ENCODE measurements around the gene ME3. TPM values are rescaled to one million over a fixed set of nuclear protein-coding genes. Genes with fewer than 3 reads are reported as not detected.

Gene ME3
- total RNA-seq, 3 donors from 2014 or later (not counting 1 experiment from before 2014, with no cell fraction given), result 5.2 to 7.5 (median 6.9) TPM

DNA sequence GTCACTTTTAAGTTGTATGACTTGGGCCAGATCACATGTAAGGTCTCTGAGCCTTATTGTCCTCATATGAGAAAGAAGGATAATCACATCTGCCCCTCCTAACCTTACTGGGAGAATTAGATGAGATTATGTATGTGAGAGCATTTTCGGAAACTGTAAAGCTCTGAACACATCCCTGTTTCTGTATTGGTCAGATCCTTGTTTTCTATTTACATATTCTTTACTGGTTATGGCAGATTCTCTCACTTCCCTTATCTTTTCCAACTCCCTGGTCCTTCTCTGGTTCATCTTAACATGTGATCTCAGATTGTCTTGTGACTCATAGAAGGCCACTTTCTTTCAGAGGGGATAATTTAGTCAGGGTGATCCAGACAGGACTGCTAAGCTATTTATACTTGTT, 255.9 kb downstream of the ME3 start:
- Mint-ChIP-seq H3K4me1 (no peaks in the 10 kb centered on the region), H3K27ac (no peak overlapping the region), H3K36me3 (no peaks in the 10 kb centered on the region), H3K4me3 (no peak overlapping the region), H3K9me3 (no peaks in the 10 kb centered on the region), H3K27me3 (ENCODE audit: low read depth in 2 of 2) (no peaks in the 10 kb centered on the region)
- no peak overlapping the region for H3K27ac ChIP-seq (ENCODE audit: low read length)
- intact Hi-C loops (cut with micrococcal nuclease), result no loop called here
- no CpG with 5 or more reads among the region's 1 CpG for WGBS (ENCODE audit: insufficient coverage)
- H3K9me3 ChIP-seq (ENCODE audit: control insufficient read depth, insufficient read depth, low read length), result no peaks in the 10 kb centered on the region
- no peak overlapping the region for H3K4me3 ChIP-seq (ENCODE audit: low read length)
- H3K36me3 ChIP-seq (ENCODE audit: control insufficient read depth, insufficient read depth, low read length), result no peaks in the 10 kb centered on the region
- DNase-seq (no peak), ATAC-seq (no peak)
- H3K27me3 ChIP-seq (ENCODE audit: control insufficient read depth, insufficient read depth, low read length), result no peaks in the 10 kb centered on the region
- no peaks in the 10 kb centered on the region for H3K4me1 ChIP-seq (ENCODE audit: control insufficient read depth, insufficient read depth, low read length)
- TF ChIP-seq, protein P1, sequence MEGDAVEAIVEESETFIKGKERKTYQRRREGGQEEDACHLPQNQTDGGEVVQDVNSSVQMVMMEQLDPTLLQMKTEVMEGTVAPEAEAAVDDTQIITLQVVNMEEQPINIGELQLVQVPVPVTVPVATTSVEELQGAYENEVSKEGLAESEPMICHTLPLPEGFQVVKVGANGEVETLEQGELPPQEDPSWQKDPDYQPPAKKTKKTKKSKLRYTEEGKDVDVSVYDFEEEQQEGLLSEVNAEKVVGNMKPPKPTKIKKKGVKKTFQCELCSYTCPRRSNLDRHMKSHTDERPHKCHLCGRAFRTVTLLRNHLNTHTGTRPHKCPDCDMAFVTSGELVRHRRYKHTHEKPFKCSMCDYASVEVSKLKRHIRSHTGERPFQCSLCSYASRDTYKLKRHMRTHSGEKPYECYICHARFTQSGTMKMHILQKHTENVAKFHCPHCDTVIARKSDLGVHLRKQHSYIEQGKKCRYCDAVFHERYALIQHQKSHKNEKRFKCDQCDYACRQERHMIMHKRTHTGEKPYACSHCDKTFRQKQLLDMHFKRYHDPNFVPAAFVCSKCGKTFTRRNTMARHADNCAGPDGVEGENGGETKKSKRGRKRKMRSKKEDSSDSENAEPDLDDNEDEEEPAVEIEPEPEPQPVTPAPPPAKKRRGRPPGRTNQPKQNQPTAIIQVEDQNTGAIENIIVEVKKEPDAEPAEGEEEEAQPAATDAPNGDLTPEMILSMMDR (IDR thresholded peaks at IDR 0.05), result no peak

DNA sequence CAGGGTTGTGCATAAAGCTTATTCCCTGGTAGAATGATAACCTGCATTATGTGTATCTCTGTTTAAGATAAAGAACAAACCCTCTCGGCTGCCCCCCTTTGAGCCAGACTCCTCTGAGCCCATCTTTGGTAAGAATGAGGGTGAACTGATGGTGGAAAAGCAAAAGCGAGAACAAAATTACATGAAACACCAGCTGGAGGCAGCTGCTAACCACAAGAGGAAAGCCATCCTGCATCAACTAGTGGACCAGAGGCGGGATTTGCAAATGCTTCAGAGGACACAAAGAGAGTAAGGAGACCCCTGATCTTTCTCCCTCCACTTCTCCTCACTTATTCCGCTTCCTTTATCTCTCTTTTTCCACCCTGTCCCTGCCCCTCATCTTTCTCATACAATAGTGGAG, 257.4 kb downstream of the ME3 start:
- no peaks in the 10 kb centered on the region for H3K9me3 Mint-ChIP-seq
- WGBS (ENCODE audit: insufficient coverage), result 57% methylated on average over 3 of the region's 4 CpGs
- intact Hi-C loops (cut with micrococcal nuclease), result no loop called here

DNA sequence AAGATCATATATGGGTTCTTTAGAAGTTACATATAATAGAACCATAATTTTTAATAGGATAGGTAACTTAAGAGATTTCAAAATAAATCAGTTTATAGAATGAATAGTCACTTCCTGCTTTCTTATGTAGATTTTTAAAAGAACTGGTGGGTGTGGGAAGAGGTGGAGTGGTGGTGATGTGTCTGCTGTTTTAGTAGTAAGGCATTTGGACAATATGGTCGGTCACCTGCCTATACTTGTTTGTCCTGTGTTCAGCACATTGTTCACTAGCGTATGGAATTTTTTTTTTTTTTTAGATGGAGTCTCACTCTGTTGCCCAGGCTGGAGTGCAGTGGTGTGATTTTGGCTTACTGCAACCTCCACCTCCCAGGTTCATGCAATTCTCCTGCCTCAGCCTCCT, 258.4 kb downstream of the ME3 start:
- no peaks in the 10 kb centered on the region for H3K4me1 Mint-ChIP-seq
- intact Hi-C loops (cut with micrococcal nuclease), result no loop called here
- Histone ChIP-seq H3K27ac (ENCODE audit: low read length) (no peak overlapping the region), H3K9me3 (ENCODE audit: control insufficient read depth, insufficient read depth, low read length) (no peaks in the 10 kb centered on the region), H3K4me1 (ENCODE audit: control insufficient read depth, insufficient read depth, low read length) (no peaks in the 10 kb centered on the region), H3K4me3 (ENCODE audit: low read length) (no peak overlapping the region), H3K36me3 (ENCODE audit: control insufficient read depth, insufficient read depth, low read length) (no peaks in the 10 kb centered on the region), H3K27me3 (ENCODE audit: control insufficient read depth, insufficient read depth, low read length) (no peaks in the 10 kb centered on the region)
- no peaks in the 10 kb centered on the region for H3K9me3 Mint-ChIP-seq
- ATAC-seq, result no peak
- H3K36me3 Mint-ChIP-seq, result no peaks in the 10 kb centered on the region
- TF ChIP-seq, protein P1 (IDR thresholded peaks at IDR 0.05), result no peak
- H3K27ac Mint-ChIP-seq, result no peak overlapping the region
- DNase-seq, result no peak
- H3K4me3 Mint-ChIP-seq, result no peak overlapping the region
- WGBS (ENCODE audit: insufficient coverage), result 90% methylated on average over 1 of the region's 2 CpGs
- no peaks in the 10 kb centered on the region for H3K27me3 Mint-ChIP-seq (ENCODE audit: low read depth in 2 of 2)

More for the DNA sequence above, 257.4 kb downstream of the ME3 start:
- Mint-ChIP-seq H3K27me3 (ENCODE audit: low read depth in 2 of 2) (no peaks in the 10 kb centered on the region), H3K27ac (no peak overlapping the region), H3K4me3 (no peak overlapping the region), H3K36me3 (no peaks in the 10 kb centered on the region), H3K4me1 (no peaks in the 10 kb centered on the region)
- DNase-seq, result no peak
- H3K27ac ChIP-seq (ENCODE audit: low read length), result no peak overlapping the region
- no peaks in the 10 kb centered on the region for H3K9me3 ChIP-seq (ENCODE audit: control insufficient read depth, insufficient read depth, low read length)
- no peak for ATAC-seq
- no peaks in the 10 kb centered on the region for H3K27me3 ChIP-seq (ENCODE audit: control insufficient read depth, insufficient read depth, low read length)
- TF ChIP-seq, protein P1 (IDR thresholded peaks at IDR 0.05), result no peak
- no peaks in the 10 kb centered on the region for H3K4me1 ChIP-seq (ENCODE audit: control insufficient read depth, insufficient read depth, low read length)
- no peaks in the 10 kb centered on the region for H3K36me3 ChIP-seq (ENCODE audit: control insufficient read depth, insufficient read depth, low read length)
- H3K4me3 ChIP-seq (ENCODE audit: low read length), result no peak overlapping the region

DNA sequence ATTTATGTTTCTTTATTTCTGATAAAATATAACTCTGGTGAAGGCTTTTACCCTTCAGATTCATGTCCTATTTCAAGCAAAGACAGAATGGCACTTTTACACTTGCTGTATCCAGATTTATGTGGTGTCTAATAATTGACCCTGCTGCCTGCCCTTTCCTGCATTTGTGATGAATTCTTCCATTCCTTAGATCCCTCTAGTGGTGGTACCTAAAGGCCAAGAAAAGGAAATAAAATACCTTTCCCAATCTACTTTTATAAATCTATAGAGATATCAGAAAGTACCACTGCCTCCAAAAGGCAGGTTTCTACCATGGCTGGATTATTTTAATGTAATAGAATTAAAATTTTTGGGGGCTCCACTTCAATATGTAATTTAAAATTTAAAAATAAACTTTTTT, 263.6 kb downstream of the ME3 start:
- no peak overlapping the region for H3K27ac ChIP-seq (ENCODE audit: low read length)
- no peak overlapping the region for H3K4me3 ChIP-seq (ENCODE audit: low read length)
- no peaks in the 10 kb centered on the region for H3K27me3 ChIP-seq (ENCODE audit: control insufficient read depth, insufficient read depth, low read length)
- no peak for DNase-seq
- Mint-ChIP-seq H3K36me3 (no peaks in the 10 kb centered on the region), H3K9me3 (no peaks in the 10 kb centered on the region), H3K4me3 (no peak overlapping the region), H3K4me1 (no peaks in the 10 kb centered on the region), H3K27me3 (ENCODE audit: low read depth in 2 of 2) (no peaks in the 10 kb centered on the region), H3K27ac (no peak overlapping the region)
- TF ChIP-seq, protein P1 (IDR thresholded peaks at IDR 0.05), result no peak
- no peak for ATAC-seq
- intact Hi-C loops (cut with micrococcal nuclease), result no loop called here
- no peaks in the 10 kb centered on the region for H3K9me3 ChIP-seq (ENCODE audit: control insufficient read depth, insufficient read depth, low read length)
- H3K36me3 ChIP-seq (ENCODE audit: control insufficient read depth, insufficient read depth, low read length), result no peaks in the 10 kb centered on the region
- H3K4me1 ChIP-seq (ENCODE audit: control insufficient read depth, insufficient read depth, low read length), result no peaks in the 10 kb centered on the region
